GM23338 (cell line): ENCODE measurements around the gene FES. TPM values are rescaled to one million over a fixed set of nuclear protein-coding genes. Genes with fewer than 3 reads are reported as not detected.

Experiments
- CREB1 ChIP-seq: fragments of 250-450 bp; sonication (Bioruptor Pico); IDR thresholded peaks from 2 replicates; pipeline ENCODE4 v1.5.0; 2020; ENCODE audit warnings: low read depth, mild to moderate bottlenecking, moderate library complexity
- ETS1 ChIP-seq: IDR thresholded peaks from 2 replicates; pipeline ENCODE4 v1.6.1; 2016; ENCODE audit warnings: antibody characterized with exemption
- EZH2 ChIP-seq: fragments of 200-600 bp; sonication (generic); IDR thresholded peaks from one replicate; pipeline ENCODE4 v1.8.0; 2017; ENCODE audit warnings: antibody characterized with exemption, mild to moderate bottlenecking, low read depth; ENCODE audit not compliant: unreplicated experiment
- EZH2phosphoT487 ChIP-seq: fragments of 200-600 bp; sonication (generic); IDR thresholded peaks from one replicate; pipeline ENCODE4 v1.8.1; 2018; ENCODE audit warnings: antibody characterized with exemption; ENCODE audit not compliant: unreplicated experiment
- POLR2AphosphoS5 ChIP-seq: IDR thresholded peaks from 2 replicates; pipeline ENCODE4 v1.6.1; 2016; ENCODE audit warnings: antibody characterized with exemption, low read depth
- ZNF114 ChIP-seq: fragments of 250-450 bp; sonication (Bioruptor Pico); IDR thresholded peaks from 2 replicates; pipeline ENCODE4 v1.5.0; 2020; ENCODE audit warnings: mild to moderate bottlenecking, moderate library complexity
- polyA plus RNA-seq: library from polyadenylated mRNA; unstranded; fragments of >200 nt; fragmentation: Nextera tagmentation; extraction: Ambion mirVana; gene quantifications from 2 replicates; pipeline ENCODE4 v1.2.1, GENCODE V29; 2016
- total RNA-seq: library from RNA; depleted of rRNA; stranded (reverse); fragments of >200 nt; shearing (Covaris generic); gene quantifications from 2 replicates; pipeline ENCODE4 v1.2.3, GENCODE V29; 2014
- TF ChIP-seq, protein P1 (sequence below): fragments of 250-450 bp; sonication (Bioruptor Pico); IDR thresholded peaks from 2 replicates; pipeline ENCODE4 v1.5.0; 2020; ENCODE audit warnings: mild to moderate bottlenecking, moderate library complexity
- TF ChIP-seq, protein P2 (sequence below), 2 experiments: fragments of 200-600 bp in 1 of 2; sonication (generic) in 1 of 2; conservative IDR thresholded peaks; 2 replicates each; pipeline versions ENCODE4 v1.5.1 to v1.6.1; 2016 to 2017; ENCODE audit warnings: antibody characterized with exemption in 2 of 2, low read depth in 2 of 2, mild to moderate bottlenecking in 2 of 2, moderate library complexity in 1 of 2

FES gene
- total and polyA plus RNA-seq, 2 experiments from 2014 or later, result 2.7 to 14.4 TPM

DNA sequence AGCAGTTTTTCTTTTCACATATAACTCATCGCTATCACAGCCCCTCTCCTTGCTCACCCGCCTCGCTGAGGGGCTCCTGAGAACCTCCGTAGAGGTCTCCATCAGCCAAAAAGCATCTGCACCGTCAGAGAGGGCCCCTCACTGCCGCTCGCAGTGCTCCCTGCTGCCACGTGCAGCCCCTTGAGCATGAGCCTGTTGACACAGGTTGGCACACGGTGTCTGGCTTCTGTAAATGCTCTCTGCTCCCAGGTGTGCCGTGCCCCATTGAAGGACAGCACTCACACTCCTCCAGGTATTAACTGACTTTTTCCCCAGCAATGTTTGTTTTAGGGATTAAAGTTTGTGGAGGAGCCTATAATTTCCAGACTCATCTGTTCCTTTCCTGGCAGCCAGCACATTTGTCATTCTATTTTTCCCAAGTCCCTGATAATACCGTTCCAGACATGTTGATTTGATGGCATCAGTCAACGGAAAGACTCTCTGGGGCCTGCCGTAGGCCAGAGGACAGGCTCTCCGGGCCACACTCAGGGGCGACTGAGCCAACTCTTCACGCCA is 18.1 kb upstream of the FES start (continued):
- TF ChIP-seq, protein P1, sequence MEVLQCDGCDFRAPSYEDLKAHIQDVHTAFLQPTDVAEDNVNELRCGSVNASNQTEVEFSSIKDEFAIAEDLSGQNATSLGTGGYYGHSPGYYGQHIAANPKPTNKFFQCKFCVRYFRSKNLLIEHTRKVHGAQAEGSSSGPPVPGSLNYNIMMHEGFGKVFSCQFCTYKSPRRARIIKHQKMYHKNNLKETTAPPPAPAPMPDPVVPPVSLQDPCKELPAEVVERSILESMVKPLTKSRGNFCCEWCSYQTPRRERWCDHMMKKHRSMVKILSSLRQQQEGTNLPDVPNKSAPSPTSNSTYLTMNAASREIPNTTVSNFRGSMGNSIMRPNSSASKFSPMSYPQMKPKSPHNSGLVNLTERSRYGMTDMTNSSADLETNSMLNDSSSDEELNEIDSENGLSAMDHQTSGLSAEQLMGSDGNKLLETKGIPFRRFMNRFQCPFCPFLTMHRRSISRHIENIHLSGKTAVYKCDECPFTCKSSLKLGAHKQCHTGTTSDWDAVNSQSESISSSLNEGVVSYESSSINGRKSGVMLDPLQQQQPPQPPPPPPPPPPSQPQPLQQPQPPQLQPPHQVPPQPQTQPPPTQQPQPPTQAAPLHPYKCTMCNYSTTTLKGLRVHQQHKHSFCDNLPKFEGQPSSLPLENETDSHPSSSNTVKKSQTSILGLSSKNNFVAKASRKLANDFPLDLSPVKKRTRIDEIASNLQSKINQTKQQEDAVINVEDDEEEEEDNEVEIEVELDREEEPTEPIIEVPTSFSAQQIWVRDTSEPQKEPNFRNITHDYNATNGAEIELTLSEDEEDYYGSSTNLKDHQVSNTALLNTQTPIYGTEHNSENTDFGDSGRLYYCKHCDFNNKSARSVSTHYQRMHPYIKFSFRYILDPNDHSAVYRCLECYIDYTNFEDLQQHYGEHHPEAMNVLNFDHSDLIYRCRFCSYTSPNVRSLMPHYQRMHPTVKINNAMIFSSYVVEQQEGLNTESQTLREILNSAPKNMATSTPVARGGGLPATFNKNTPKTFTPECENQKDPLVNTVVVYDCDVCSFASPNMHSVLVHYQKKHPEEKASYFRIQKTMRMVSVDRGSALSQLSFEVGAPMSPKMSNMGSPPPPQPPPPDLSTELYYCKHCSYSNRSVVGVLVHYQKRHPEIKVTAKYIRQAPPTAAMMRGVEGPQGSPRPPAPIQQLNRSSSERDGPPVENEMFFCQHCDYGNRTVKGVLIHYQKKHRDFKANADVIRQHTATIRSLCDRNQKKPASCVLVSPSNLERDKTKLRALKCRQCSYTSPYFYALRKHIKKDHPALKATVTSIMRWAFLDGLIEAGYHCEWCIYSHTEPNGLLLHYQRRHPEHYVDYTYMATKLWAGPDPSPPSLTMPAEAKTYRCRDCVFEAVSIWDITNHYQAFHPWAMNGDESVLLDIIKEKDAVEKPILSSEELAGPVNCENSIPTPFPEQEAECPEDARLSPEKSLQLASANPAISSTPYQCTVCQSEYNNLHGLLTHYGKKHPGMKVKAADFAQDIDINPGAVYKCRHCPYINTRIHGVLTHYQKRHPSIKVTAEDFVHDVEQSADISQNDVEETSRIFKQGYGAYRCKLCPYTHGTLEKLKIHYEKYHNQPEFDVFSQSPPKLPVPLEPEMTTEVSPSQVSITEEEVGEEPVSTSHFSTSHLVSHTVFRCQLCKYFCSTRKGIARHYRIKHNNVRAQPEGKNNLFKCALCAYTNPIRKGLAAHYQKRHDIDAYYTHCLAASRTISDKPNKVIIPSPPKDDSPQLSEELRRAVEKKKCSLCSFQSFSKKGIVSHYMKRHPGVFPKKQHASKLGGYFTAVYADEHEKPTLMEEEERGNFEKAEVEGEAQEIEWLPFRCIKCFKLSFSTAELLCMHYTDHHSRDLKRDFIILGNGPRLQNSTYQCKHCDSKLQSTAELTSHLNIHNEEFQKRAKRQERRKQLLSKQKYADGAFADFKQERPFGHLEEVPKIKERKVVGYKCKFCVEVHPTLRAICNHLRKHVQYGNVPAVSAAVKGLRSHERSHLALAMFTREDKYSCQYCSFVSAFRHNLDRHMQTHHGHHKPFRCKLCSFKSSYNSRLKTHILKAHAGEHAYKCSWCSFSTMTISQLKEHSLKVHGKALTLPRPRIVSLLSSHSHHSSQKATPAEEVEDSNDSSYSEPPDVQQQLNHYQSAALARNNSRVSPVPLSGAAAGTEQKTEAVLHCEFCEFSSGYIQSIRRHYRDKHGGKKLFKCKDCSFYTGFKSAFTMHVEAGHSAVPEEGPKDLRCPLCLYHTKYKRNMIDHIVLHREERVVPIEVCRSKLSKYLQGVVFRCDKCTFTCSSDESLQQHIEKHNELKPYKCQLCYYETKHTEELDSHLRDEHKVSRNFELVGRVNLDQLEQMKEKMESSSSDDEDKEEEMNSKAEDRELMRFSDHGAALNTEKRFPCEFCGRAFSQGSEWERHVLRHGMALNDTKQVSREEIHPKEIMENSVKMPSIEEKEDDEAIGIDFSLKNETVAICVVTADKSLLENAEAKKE (CRISPR knock-in tag), result no peak
- TF ChIP-seq ETS1 (no peak), ZNF114 (no peak), EZH2phosphoT487 (no peak), CREB1 (no peak), POLR2AphosphoS5 (no peak), EZH2 (no peak)
- TF ChIP-seq, protein P2, sequence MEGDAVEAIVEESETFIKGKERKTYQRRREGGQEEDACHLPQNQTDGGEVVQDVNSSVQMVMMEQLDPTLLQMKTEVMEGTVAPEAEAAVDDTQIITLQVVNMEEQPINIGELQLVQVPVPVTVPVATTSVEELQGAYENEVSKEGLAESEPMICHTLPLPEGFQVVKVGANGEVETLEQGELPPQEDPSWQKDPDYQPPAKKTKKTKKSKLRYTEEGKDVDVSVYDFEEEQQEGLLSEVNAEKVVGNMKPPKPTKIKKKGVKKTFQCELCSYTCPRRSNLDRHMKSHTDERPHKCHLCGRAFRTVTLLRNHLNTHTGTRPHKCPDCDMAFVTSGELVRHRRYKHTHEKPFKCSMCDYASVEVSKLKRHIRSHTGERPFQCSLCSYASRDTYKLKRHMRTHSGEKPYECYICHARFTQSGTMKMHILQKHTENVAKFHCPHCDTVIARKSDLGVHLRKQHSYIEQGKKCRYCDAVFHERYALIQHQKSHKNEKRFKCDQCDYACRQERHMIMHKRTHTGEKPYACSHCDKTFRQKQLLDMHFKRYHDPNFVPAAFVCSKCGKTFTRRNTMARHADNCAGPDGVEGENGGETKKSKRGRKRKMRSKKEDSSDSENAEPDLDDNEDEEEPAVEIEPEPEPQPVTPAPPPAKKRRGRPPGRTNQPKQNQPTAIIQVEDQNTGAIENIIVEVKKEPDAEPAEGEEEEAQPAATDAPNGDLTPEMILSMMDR (conservative IDR thresholded peaks at IDR 0.05; ENCODE audit: low read depth in 2 of 2), result no peak
